PFSK-1 (cell line): Measurements from ENCODE around the gene XXYLT1.

ENCODE experiments used
- POLR2AphosphoS5 ChIP-seq: IDR thresholded peaks from 2 replicates; pipeline ENCODE4 v1.6.1; 2012; ENCODE audit warnings: low read depth, mild to moderate bottlenecking, control low read depth, low read length, moderate library complexity
- REST ChIP-seq, 2 experiments: IDR thresholded peaks; 2 replicates each; pipeline versions ENCODE4 v1.6.1 to v1.8.0; 2011 to 2012; ENCODE audit warnings: low read depth in 2 of 2, low read length in 2 of 2, control low read depth in 1 of 2, inconsistent platforms in 1 of 2, mild to moderate bottlenecking in 1 of 2, moderate library complexity in 1 of 2; ENCODE audit not compliant: insufficient read depth in 1 of 2
- SIN3A ChIP-seq: IDR thresholded peaks from 2 replicates; pipeline ENCODE4 v1.6.1; 2012; ENCODE audit warnings: mild to moderate bottlenecking, low read length, moderate library complexity, borderline replicate concordance; ENCODE audit not compliant: insufficient read depth

GRCh38 chr3:195240171-195240701, 30.7 kb downstream of the XXYLT1 start:
- TF ChIP-seq REST (IDR thresholded peaks at IDR 0.05; ENCODE audit: insufficient read depth in 1 of 2, low read depth in 2 of 2, low read length in 2 of 2) (no peak), SIN3A (no peak), POLR2AphosphoS5 (no peak)
